Activated CD4-positive, alpha-beta T cell treated with anti-CD3 and anti-CD28 coated beads, Interleukin-10, Interleukin-2, amounts not matched to agents 100 ng/mL and 50 ng/mL, durations not matched to agents 16 hours and 8 hours (primary cell): ENCODE results near the gene IGSF23.

Experiments
- DNase-seq: peaks from one replicate; pipeline ENCODE4 v3.0.0-alpha.2; 2020

The IGSF23 gene

GRCh38 chr19:44643605-44644401, 30.4 kb downstream of the IGSF23 start, which contains the start of gene PVR:
PVR (plus strand) TSS chr19:44643910; CDS start chr19:44644097, 187 bp downstream.
- DNase-seq: peak; percentile 59

DNA sequence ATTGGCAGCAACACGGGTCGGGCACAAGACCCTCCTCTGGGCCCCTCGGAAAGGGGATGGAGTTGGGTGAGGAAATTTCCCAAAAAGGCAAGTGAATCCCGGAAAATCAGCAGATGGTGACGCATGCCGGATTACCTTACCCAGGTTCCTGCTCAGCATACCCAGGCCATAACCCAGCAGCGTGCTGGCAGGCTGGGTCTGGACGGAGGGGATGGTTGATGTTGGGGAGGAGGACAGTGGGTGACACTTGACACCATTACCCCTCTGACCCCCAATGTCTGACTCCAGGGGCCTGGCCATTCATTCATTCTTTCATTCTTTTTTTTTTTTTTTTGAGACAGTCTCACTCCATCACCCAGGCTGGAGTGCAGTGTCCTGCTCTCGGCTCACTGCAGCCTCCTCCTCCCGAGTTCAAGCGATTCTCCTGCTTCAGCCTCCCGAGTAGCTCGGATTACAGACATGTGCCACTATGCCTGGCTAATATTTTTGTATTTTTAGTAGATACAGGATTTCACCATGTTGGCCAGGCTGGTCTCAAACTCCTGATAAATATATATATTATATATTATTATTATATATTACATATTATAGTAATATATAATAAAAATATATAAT, 31.1 kb downstream of the IGSF23 start:
- peak; percentile 13 for DNase-seq

- DNase-seq: no peak
These were observed 32.2 kb downstream of the IGSF23 start for GRCh38 chr19:44645407-44646048.

DNA sequence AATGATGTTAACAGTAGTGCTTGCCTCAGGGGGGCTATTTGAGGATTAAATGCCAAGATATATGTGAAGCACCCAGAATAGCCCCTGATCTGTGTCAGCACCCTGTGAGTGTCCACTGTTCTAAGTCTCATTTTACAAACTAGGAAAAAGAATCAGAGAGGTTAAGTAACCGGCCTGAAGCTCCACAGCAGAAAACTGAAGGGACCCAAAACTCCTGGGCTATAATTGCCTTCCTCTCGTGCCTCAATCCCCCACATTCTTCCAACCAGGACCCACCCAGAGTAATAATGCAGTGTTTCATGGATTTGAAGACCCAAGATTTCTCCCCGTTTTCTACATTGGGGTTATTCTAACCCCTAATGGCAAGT, 32.7 kb downstream of the IGSF23 start:
- DNase-seq: no peak

- DNase-seq: no peak
These were observed 33.8 kb downstream of the IGSF23 start for GRCh38 chr19:44647144-44647543.

DNA sequence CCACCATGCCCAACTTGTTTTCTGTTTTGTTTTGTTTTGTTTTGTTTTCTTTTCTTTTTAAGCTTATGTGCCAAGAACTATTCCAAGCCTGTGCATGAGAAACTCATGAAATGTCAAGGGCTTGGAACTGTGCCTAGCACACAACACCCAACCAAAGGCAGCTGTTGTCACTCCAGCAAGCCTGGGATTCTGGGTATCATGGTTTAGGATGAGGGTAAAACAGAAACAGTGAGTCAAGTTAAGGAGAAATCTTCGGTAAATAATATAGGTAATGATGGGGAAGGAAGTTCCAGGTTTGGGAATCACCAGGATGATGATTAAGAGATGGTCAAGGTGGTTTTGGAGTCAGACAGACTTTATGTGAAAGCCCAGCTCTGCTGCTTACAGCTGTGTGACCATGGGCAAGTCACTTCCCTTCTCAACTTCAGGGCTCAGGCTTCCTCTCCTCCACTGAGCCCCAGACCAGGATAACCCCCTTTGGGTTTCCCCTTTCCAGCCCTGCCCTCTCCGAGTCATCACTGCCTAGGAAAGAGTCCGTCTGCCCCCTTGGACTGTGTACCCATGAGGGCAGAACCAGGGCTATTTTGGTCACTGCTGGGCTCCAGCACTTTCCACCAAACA, 35.4 kb downstream of the IGSF23 start:
- no peak for DNase-seq

GRCh38 chr19:44649578-44650145, 36.3 kb downstream of the IGSF23 start:
- no peak for DNase-seq

GRCh38 chr19:44653343-44653742, 40.0 kb downstream of the IGSF23 start:
- DNase-seq: no peak

DNA sequence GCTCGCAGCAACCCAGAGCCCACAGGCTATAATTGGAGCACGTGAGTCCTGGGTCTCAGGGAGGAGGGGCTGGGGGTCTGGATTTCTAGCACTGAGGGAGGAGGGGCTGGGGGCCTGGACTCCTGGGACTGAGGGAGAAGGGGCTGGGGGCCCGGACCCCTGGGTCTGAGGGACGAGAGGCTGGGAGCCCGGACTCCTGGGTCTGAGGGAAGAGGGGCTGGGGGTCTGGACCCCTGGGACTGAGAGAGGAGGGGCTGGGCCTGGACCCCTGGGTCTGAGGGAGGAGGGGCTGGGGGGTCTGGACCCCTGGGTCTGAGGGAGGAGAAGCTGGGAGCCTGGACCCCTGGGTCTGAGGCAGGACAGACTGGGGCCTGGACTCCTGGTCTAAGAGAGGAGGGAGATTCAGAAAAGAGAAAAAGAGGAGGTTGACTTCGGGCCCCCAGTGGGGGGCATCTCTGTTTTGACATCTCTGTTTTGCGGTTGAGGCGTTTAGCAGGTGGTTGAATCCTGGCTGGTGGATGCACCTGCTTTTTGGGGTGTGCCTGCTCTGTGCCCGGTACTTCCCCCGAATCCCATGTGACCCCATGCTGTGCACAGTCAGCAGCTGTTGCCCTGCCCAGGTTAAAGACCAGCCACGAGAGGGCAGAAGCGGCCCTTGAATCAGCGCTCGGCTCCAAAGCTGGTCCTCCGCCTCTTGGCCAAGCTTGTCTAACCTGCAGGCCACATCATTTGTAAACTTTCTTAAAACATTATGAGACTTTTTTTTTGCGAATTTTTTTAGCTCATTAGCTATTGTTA, 40.8 kb downstream of the IGSF23 start:
- DNase-seq: peak; percentile 80

DNA sequence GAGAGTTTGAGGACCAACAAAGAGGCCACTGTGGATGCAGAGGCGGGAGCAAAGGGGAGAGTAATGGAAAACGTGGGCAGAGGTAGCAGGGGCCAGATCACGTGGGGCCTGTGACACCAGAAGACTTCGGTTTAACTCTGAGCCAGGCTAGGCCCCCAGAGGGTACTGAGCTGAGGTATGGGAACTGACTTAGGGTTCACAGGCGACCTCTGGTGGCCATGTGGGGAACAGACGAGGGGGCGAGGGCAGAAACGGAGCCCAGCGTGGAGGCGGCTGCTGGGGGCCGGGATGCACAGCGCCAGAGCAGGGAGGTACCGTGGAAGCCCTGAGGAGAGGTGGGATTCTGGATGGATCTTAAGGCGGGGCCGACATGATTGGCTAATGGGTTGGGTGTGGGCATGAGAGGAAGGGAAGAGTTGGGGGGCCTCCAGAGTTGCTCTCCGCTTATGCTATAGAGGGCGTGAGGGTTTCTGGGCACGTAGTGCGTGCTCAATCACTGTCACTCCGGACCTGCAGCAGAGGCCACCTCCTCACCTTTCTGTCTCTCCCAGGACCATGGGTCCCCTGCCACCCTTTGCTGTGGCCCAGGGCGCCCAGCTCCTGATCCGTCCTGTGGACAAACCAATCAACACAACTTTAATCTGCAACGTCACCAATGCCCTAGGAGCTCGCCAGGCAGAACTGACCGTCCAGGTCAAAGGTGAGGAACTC, 44.0 kb downstream of the IGSF23 start:
- peak; percentile 76 for DNase-seq

DNA sequence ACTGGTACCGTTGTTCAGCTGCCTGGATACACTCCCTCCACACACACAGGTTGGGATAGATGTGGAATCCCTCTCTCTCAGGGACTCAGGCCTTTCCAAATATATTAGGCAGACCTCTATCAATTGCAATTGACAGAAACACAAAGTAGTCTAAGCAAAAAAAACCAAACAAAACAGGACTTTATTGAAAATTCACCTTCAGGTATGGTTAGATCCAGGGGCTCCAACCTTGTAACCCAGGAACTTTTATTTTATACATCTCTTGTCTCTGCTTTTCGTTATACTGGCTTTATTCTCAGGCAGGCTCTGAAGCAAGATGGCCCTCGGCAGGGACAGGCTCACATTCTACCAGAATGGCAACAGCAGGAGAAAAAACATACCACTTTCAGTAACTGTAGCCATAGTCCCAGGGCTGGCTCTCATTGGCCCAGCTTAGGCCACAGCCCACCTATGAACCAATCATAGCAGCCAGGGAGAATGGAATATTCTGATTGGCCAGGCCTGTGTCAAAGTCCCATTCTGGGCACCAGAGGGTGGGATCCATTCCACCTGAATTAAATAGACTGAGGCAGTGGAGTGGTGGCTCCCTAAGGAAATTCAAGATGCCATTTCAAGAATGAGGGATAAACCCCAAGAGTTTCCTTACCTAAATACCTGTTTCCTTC, 44.8 kb downstream of the IGSF23 start:
- DNase-seq: no peak

DNA sequence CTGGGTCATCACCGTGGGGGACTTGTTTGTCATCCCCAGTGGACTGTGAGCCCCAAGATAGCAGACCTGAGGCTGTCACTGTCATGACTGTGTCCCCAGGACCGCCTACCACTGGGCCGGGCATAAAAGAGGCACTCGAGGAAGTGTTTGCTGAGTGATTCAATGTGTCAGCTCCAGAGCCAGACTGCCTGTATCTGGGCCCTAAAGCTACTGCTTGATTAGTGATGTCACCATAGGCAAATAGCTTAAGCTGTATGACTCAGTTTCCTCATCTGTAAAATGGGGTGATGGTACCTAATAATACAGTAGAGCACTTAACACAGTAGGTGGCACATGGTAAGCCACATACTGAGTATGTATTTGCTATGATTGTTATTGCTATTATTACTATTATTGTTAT, 46.7 kb downstream of the IGSF23 start:
- DNase-seq: no peak

- DNase-seq: no peak
These were observed 47.8 kb downstream of the IGSF23 start for GRCh38 chr19:44661205-44661604.

- no peak for DNase-seq
These were observed 48.5 kb downstream of the IGSF23 start for GRCh38 chr19:44661904-44662303.

GRCh38 chr19:44662691-44663385, 49.5 kb downstream of the IGSF23 start:
- no peak for DNase-seq

DNA sequence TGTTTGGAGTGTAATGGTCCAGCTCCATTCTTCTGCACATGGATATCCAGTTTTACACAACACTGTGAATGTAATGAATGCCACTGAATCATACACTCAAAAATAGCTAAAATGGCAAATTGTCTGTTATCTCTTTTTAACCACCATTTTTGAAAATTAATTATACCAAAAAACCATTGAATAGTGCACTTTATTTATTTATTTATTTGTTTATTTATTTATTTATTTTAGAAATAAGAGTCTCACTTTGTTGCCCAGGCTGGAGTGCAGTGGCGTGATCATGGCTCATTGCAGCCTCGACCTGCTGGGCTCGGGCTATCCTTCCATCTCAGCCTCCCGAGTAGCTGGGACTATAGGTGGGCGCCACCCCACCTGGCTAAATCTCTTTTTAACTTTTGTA, 50.6 kb downstream of the IGSF23 start:
- DNase-seq: no peak

GRCh38 chr19:44664976-44665375, 51.6 kb downstream of the IGSF23 start:
- no peak for DNase-seq

- no peak for DNase-seq
These were observed 53.6 kb downstream of the IGSF23 start for GRCh38 chr19:44666852-44667556.

DNA sequence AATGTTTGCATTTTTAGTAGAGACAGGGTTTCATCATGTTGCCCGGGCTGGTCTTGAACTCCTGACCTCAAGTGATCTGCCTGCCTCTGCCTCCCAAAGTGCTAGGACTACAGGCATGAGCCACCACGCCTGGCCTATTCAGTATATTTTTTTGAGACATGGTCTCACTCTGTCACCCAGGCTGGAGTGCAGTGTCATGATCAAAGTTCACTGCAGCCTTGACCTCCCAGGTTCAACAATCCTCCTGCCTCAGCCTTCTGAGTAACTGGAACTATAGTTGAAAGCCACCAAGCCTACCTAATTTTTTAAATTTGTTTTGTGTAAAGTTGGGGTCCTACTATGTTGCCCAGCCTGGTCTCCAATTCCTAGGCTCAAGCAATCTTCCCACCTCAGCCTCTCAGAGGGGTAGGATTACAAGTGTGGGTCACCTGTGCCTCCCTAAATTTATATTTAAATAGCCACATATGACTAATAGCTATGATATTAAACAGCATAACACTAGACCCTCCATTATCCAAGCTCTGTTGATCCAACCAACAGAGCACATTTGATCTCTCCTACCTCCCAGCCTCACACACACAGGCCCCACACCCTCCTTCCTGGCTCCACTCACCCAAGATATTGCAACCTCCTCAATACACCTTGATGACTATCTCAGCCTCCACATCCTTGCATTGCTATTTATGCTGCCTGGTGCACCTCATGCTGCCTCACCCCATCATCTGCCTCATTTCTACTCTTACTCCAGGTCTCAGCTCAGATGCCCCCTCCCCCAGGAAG, 55.8 kb downstream of the IGSF23 start:
- DNase-seq: no peak
